Medulla oblongata (tissue), 1 donor: ENCODE measurements around the gene OTULINL.
A peak's percentile ranks its signal among the peaks of the same experiment; 100 is the strongest.
"Not testable (repeated sequence)": the region's sequence is repeated elsewhere in the genome, so short reads cannot be mapped to it uniquely, and the experiment has no call there.

Source experiments
- DNase-seq: peaks from one replicate; pipeline ENCODE4 v3.0.0-alpha.2; 2015; ENCODE audit errors: extremely low spot score

The OTULINL gene

GRCh38 chr5:14581106-14581890 lies at the start of gene OTULINL:
TSS of gene OTULINL (plus strand) at chr5:14581792. CDS start at chr5:14581895, 103 bp downstream.
- peak; percentile 79 for DNase-seq

GRCh38 chr5:14532180-14532579 lies 49.4 kb upstream of the OTULINL start:
- no peak for DNase-seq

- DNase-seq = peak; percentile 10
These were observed 46.8 kb upstream of the OTULINL start for GRCh38 chr5:14534773-14535172.

DNA sequence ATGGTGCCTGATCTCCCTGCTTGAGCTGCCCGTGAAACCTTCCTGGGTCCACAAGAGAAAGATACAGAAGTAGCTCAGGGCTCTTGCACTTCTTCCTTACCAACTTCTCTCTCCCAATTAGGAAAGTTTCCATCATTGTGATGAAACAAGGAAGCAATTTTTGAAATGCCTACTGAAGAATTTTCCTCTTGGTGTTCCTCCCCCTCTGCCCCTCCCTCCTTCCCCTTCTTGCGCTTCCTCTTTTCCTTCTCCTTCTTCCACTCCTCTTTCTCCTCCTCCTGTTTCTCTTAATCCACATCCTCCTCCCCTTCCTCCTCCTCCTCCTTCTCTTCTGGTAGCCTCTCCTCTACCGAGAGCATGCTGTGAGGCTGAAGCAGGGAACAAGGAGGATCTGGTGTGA lies 36.3 kb upstream of the OTULINL start:
- DNase-seq = peak; percentile 81

- no peak for DNase-seq
These were observed 35.7 kb upstream of the OTULINL start for GRCh38 chr5:14545862-14546261.

- no peak for DNase-seq
These were observed 33.9 kb upstream of the OTULINL start for GRCh38 chr5:14547666-14548065.

DNA sequence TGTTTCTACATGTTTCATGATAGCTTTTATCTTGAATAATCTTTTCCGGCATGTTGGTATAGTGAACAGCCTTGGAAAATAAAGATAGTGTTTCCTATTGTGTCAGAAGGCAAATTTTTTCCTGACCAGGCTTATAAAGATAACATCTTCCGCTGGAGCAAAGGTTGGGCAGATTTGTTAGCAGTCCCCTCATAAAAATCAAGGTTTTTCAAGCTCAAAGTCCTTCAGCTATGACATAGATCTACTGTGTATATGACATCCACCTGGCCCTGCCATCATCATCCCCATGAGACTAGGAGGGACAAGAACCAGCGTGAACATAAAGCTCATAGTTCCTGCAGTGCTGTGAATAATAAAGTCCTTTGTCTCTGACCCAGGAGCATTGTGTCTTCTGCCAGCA lies 30.4 kb upstream of the OTULINL start:
- DNase-seq = no peak

DNA sequence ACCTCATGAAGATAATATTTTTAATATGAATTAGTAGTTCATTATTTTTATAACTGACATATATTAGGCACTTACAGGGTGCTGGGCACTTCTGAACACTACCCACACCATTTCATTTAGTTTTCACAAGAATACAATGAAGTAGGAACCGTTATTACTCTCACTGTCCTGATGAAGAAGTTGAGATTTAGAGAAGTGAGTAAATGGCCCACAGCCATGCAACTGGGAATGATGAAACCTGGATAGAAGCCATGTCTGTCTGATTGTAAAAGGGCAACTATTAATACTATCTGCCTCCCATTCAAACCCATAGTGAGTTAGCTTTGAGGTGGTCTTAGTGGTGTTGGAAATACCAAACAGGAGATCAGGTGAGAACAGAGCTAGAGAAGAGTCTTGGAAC lies 29.6 kb upstream of the OTULINL start:
- peak; percentile 56 for DNase-seq

- DNase-seq = not testable (repeated sequence)
These were observed 27.3 kb upstream of the OTULINL start for GRCh38 chr5:14554288-14554687.

GRCh38 chr5:14556015-14556414 lies 25.6 kb upstream of the OTULINL start:
- no peak for DNase-seq

DNA sequence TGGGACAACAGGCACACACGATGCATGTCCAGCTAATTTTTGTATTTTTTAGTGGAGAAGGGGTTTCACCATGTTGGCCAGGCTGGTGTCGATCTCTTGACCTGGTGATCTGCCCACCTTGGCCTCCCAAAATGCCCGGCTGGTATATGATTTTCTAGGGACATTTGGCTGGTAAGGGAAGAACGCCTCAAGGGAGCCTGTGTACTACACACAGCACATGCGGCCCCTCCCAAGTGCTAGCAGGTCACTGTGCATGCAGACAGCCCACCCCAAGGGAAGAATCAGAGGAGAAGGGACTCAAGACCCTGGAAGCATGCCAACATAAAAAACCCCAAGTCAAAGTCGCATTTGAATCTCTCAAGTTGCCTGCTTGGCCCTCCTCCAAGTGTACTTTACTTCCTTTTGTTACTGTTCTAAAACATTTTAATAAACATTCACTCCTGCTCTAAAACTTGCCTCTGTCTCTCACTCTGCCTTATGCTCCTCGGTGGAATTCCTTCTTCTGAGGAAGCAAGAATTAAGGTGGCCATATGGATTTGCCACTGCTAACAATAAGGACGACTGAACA lies 24.3 kb upstream of the OTULINL start:
- peak; percentile 51 for DNase-seq

- no peak for DNase-seq
These were observed 23.7 kb upstream of the OTULINL start for GRCh38 chr5:14557791-14558415.

GRCh38 chr5:14560091-14560595 lies 21.4 kb upstream of the OTULINL start:
- DNase-seq = peak; percentile 60

GRCh38 chr5:14561741-14562140 lies 19.9 kb upstream of the OTULINL start:
- no peak for DNase-seq

DNA sequence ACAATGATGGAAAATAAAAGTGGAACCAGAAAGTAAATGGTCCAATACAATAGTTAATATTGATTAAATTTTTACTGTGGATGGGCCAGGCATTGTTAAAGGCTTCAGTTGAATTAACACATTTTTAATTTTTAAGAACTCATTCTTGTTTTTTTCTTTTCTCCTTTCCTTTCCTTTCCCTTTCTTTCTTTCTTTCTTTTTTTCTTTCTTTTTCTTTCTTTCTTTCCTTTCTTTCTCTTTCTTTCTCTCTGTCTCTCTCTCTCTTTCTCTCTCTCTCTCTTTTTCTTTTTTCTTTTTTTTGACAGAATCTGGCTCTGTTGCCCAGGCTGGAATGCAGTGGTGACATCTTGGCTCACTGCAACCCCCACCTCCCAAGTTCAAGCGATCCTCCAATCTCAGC lies 13.3 kb upstream of the OTULINL start:
- no peak for DNase-seq

DNA sequence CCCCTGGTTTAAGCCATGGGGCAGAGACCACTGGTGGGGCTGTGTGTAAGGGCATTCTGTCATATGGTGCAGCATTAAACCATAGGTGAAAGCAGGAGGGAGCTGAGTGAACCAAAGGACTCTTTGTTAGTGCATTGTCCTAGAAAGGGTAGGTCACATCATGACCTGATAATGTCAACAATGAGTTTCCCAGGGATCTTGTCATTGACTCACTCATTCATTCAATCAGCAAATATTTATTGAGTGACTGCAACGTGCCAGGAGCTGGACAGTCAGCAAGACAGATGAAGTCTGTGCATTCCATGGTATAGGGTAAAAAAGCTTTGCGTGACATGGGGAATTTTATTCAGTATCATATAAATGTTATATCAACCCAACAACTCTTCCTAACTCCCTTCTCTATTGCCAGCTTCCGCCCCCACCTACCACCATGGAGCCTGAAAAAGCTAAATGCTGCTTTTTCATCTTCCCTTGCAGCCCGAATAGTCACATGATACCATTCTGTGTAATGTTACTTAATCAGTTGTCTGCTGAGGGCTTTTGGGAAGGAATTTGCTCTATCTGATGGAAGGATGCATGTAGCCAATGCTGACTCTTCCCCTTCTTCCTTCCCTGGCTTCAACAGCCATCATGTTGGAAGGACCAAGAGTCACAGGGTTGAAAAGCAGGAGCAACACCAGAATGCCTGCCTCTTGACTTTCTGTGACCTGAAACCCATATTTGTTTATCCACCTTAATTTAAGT lies 11.5 kb upstream of the OTULINL start:
- no peak for DNase-seq

- DNase-seq = no peak
These were observed 9.7 kb upstream of the OTULINL start for GRCh38 chr5:14571901-14572300.

DNA sequence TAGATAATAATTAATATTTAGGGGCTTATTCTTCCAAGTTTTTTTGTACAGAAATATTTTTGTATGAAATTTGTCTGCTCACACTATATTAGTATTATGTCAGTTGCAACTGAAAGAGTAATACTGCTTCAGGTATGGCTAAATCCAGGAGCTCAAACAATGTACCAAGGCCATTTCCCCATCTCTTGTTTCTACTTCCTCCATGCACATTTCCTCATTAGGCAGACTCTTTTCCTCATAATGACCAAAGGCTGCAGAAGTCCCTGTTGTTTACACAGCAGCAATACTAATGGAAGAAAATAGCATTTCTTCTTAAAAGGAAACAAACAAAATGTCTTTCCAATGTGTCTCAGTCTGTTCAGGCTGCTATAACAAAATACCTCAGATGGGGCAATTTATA lies 9.2 kb upstream of the OTULINL start:
- no peak for DNase-seq

- DNase-seq = no peak
These were observed 8.8 kb upstream of the OTULINL start for GRCh38 chr5:14572836-14573235.

- DNase-seq = peak; percentile 61
These were observed 7.5 kb upstream of the OTULINL start for GRCh38 chr5:14574096-14574495.

DNA sequence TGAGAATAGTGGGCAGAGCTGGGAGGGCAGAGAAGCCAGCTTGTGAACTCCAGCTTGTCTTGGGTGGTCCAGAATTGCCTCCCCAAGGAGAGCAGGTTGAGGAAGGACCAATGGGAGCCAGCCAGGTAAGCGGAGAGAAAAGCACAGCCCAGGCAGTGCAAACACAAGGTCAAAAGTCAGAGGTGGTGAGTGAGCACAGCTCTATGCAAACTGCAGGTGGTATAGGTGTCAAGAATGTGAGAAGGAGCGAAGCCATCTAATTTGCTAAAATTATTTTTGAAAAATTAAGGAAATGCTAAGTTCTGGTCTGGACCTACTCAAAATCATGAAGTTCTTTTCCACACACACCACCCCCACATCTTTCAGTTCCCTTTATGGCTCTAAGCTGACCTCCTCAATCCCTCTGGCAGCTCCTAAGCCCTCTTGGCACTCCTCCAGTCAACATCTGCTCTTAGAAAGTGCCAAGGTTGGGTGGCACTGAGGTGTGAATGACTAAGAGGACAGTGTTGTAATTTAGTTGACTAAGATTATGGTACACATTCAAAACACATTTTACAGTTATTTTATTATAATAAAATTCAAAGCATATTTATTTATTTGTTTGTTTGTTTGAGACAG lies 6.6 kb upstream of the OTULINL start:
- DNase-seq = peak; percentile 77

- no peak for DNase-seq
These were observed 5.4 kb upstream of the OTULINL start for GRCh38 chr5:14576206-14576605.
